Measurements from ENCODE around the gene COG3. TPM values are rescaled to one million over a fixed set of nuclear protein-coding genes. Genes with fewer than 3 reads are reported as not detected.
A peak's percentile ranks its signal among the peaks of the same experiment; 100 is the strongest.

COG3 gene
- total and polyA plus RNA-seq, 2 of the 13 experiments (the other 11 are each of a cell fraction or from before 2014, with no cell fraction given), result 37.8 to 47.5 TPM

GRCh38 chr13:45464687-45465453 is at the start of gene COG3 (continued):
- no peak for TF ChIP-seq ZBTB10 (CRISPR knock-in tag; IDR thresholded peaks at IDR 0.05; ENCODE audit: borderline replicate concordance)
- TF ChIP-seq SETDB1 (CRISPR knock-in tag; IDR thresholded peaks at IDR 0.05; ENCODE audit: borderline replicate concordance), result no peak
- 0 out of 2 replicates have a peak, but pooled peaks have one; percentile 66 for TF ChIP-seq ARID2 (CRISPR knock-in tag; IDR thresholded peaks at IDR 0.05; ENCODE audit: borderline replicate concordance)
- TF ChIP-seq NFE2 (CRISPR knock-in tag; IDR thresholded peaks at IDR 0.05), result no peak
- TF ChIP-seq MAFG (CRISPR knock-in tag; IDR thresholded peaks at IDR 0.05), result 0 out of 2 replicates have a peak, but pooled peaks have one; percentile 20
- no peak for TF ChIP-seq MED13 (CRISPR knock-in tag; IDR thresholded peaks at IDR 0.05)
- no peak for TF ChIP-seq EZH2 (conservative IDR thresholded peaks at IDR 0.05; ENCODE audit: low read depth, low read length)
- TF ChIP-seq ZNF513 (CRISPR knock-in tag; conservative IDR thresholded peaks at IDR 0.05), result no peak
- no peak for TF ChIP-seq NFRKB (IDR thresholded peaks at IDR 0.05)
- no peak for TF ChIP-seq CENPX (CRISPR knock-in tag; IDR thresholded peaks at IDR 0.05)
- peak; percentile 84 for TF ChIP-seq HOXA3 (CRISPR knock-in tag; IDR thresholded peaks at IDR 0.05)
- no peak for TF ChIP-seq ZKSCAN5 (CRISPR knock-in tag; IDR thresholded peaks at IDR 0.05)
- TF ChIP-seq BRF2 (CRISPR knock-in tag; IDR thresholded peaks at IDR 0.05), result no peak
- peak; percentile 93 for TF ChIP-seq SAFB2 (CRISPR knock-in tag; IDR thresholded peaks at IDR 0.05; ENCODE audit: borderline replicate concordance, low read depth)
- TF ChIP-seq ZNF607 (CRISPR knock-in tag; IDR thresholded peaks at IDR 0.05; ENCODE audit: borderline replicate concordance), result peak; percentile 41; the same call in 1 of the 2 replicates
- no peak; the same call in 1 of the 2 replicates for TF ChIP-seq ZIK1 (CRISPR knock-in tag; IDR thresholded peaks at IDR 0.05; ENCODE audit: borderline replicate concordance, low read depth)
- TF ChIP-seq ZNF646 (CRISPR knock-in tag; IDR thresholded peaks at IDR 0.05), result no peak
